ENCODE data around the gene RABL3. TPM values are rescaled to one million over a fixed set of nuclear protein-coding genes. Genes with fewer than 3 reads are reported as not detected.
A peak's percentile ranks its signal among the peaks of the same experiment; 100 is the strongest.

Gene RABL3
- total and polyA plus RNA-seq, 5 donors = 4.7 to 19.6 (median 14.3) TPM

GRCh38 chr3:120710369-120710768, 31.9 kb downstream of the RABL3 start:
- WGBS = 95% methylated on average over 1 of the region's 1 CpG
- Histone ChIP-seq H3K4me1 (ENCODE audit: control insufficient read depth, insufficient read depth, low read length) (no peaks in the 10 kb centered on the region), H3K27me3 (ENCODE audit: control insufficient read depth, insufficient read depth) (no peaks in the 10 kb centered on the region), H3K4me3 (ENCODE audit: low read length) (no peak overlapping the region), H3K9me3 (ENCODE audit: control insufficient read depth, low read length) (no peaks in the 10 kb centered on the region), H3K27ac (ENCODE audit: low read length) (no peak overlapping the region)
- intact Hi-C loops (cut with DNase I) = no loop called here
- ATAC-seq (no peak), DNase-seq (no peak)

GRCh38 chr3:120708408-120708807, 33.9 kb downstream of the RABL3 start:
- H3K9me3 ChIP-seq (ENCODE audit: control insufficient read depth, low read length) = no peaks in the 10 kb centered on the region
- H3K27me3 ChIP-seq (ENCODE audit: control insufficient read depth, insufficient read depth) = no peaks in the 10 kb centered on the region
- H3K4me3 ChIP-seq (ENCODE audit: low read length) = no peak overlapping the region
- DNase-seq = no peak
- no peaks in the 10 kb centered on the region for H3K4me1 ChIP-seq (ENCODE audit: control insufficient read depth, insufficient read depth, low read length)
- intact Hi-C loops (cut with DNase I) = no loop called here
- ATAC-seq = no peak
- H3K27ac ChIP-seq (ENCODE audit: low read length) = no peak overlapping the region

GRCh38 chr3:120706950-120707349, 35.4 kb downstream of the RABL3 start:
- Histone ChIP-seq H3K27ac (ENCODE audit: low read length) (no peak overlapping the region), H3K4me3 (ENCODE audit: low read length) (no peak overlapping the region), H3K27me3 (ENCODE audit: control insufficient read depth, insufficient read depth) (no peaks in the 10 kb centered on the region), H3K9me3 (ENCODE audit: control insufficient read depth, low read length) (no peaks in the 10 kb centered on the region), H3K4me1 (ENCODE audit: control insufficient read depth, insufficient read depth, low read length) (no peaks in the 10 kb centered on the region)
- DNase-seq (no peak), ATAC-seq (no peak)
- intact Hi-C loops (cut with DNase I) = no loop called here

GRCh38 chr3:120705884-120706582, 36.3 kb downstream of the RABL3 start:
- Histone ChIP-seq H3K4me3 (ENCODE audit: low read length) (no peak overlapping the region), H3K27ac (ENCODE audit: low read length) (no peak overlapping the region), H3K9me3 (ENCODE audit: control insufficient read depth, low read length) (no peaks in the 10 kb centered on the region), H3K27me3 (ENCODE audit: control insufficient read depth, insufficient read depth) (no peaks in the 10 kb centered on the region), H3K4me1 (ENCODE audit: control insufficient read depth, insufficient read depth, low read length) (no peaks in the 10 kb centered on the region)
- DNase-seq (no peak), ATAC-seq (no peak)
- WGBS = 89% methylated on average over 5 of the region's 5 CpGs
- intact Hi-C loops (cut with DNase I) = no loop called here

GRCh38 chr3:120699333-120699732, 43.0 kb downstream of the RABL3 start:
- Histone ChIP-seq H3K4me1 (ENCODE audit: control insufficient read depth, insufficient read depth, low read length) (no peaks in the 10 kb centered on the region), H3K27ac (ENCODE audit: low read length) (no peak overlapping the region), H3K4me3 (ENCODE audit: low read length) (no peak overlapping the region), H3K9me3 (ENCODE audit: control insufficient read depth, low read length) (no peaks in the 10 kb centered on the region), H3K27me3 (ENCODE audit: control insufficient read depth, insufficient read depth) (no peaks in the 10 kb centered on the region)
- ATAC-seq (no peak), DNase-seq (no peak)
- intact Hi-C loops (cut with DNase I) = no loop called here
- WGBS = 92% methylated on average over 3 of the region's 3 CpGs

- 91% methylated on average over 1 of the region's 1 CpG for WGBS
- no peak for DNase-seq
- ATAC-seq = no peak
- H3K9me3 ChIP-seq (ENCODE audit: control insufficient read depth, low read length) = no peaks in the 10 kb centered on the region
- H3K4me3 ChIP-seq (ENCODE audit: low read length) = no peak overlapping the region
- no peak overlapping the region for H3K27ac ChIP-seq (ENCODE audit: low read length)
- H3K4me1 ChIP-seq (ENCODE audit: control insufficient read depth, insufficient read depth, low read length) = no peaks in the 10 kb centered on the region
- intact Hi-C loops (cut with DNase I) = no loop called here
- no peaks in the 10 kb centered on the region for H3K27me3 ChIP-seq (ENCODE audit: control insufficient read depth, insufficient read depth)
Measured at GRCh38 chr3:120693439-120694171, 48.7 kb downstream of the RABL3 start.

- H3K27me3 ChIP-seq (ENCODE audit: control insufficient read depth, insufficient read depth) = no peaks in the 10 kb centered on the region
- ATAC-seq (no peak), DNase-seq (no peak)
- WGBS = 86% methylated on average over 3 of the region's 3 CpGs
- H3K4me3 ChIP-seq (ENCODE audit: low read length) = no peak overlapping the region
- H3K4me1 ChIP-seq (ENCODE audit: control insufficient read depth, insufficient read depth, low read length) = no peaks in the 10 kb centered on the region
- no peak overlapping the region for H3K27ac ChIP-seq (ENCODE audit: low read length)
- intact Hi-C loops (cut with DNase I) = no loop called here
- no peaks in the 10 kb centered on the region for H3K9me3 ChIP-seq (ENCODE audit: control insufficient read depth, low read length)
Measured at GRCh38 chr3:120689395-120689794, 52.9 kb downstream of the RABL3 start.

- no peak overlapping the region for H3K27ac ChIP-seq (ENCODE audit: low read length)
- no peaks in the 10 kb centered on the region for H3K4me1 ChIP-seq (ENCODE audit: control insufficient read depth, insufficient read depth, low read length)
- intact Hi-C loops (cut with DNase I) = no loop called here
- H3K4me3 ChIP-seq (ENCODE audit: low read length) = no peak overlapping the region
- DNase-seq = no peak
- H3K9me3 ChIP-seq (ENCODE audit: control insufficient read depth, low read length) = no peaks in the 10 kb centered on the region
- no peaks in the 10 kb centered on the region for H3K27me3 ChIP-seq (ENCODE audit: control insufficient read depth, insufficient read depth)
- ATAC-seq = no peak
Measured at GRCh38 chr3:120688121-120688520, 54.2 kb downstream of the RABL3 start.

- Histone ChIP-seq H3K4me1 (ENCODE audit: control insufficient read depth, insufficient read depth, low read length) (no peaks in the 10 kb centered on the region), H3K4me3 (ENCODE audit: low read length) (no peak overlapping the region), H3K27ac (ENCODE audit: low read length) (no peak overlapping the region), H3K9me3 (ENCODE audit: control insufficient read depth, low read length) (no peaks in the 10 kb centered on the region), H3K27me3 (ENCODE audit: control insufficient read depth, insufficient read depth) (no peaks in the 10 kb centered on the region)
- DNase-seq (no peak), ATAC-seq (no peak)
- intact Hi-C loops (cut with DNase I) = no loop called here
- WGBS = 98% methylated on average over 1 of the region's 1 CpG
Measured at GRCh38 chr3:120685411-120685810, 56.9 kb downstream of the RABL3 start.

- whole genome bisulfite sequencing = 60% methylated on average over 4 of the region's 4 CpGs
Measured at GRCh38 chr3:120684896-120685295, 57.4 kb downstream of the RABL3 start.

GRCh38 chr3:120683671-120684301, 58.5 kb downstream of the RABL3 start:
- Histone ChIP-seq H3K4me1 (ENCODE audit: control insufficient read depth, insufficient read depth, low read length) (no peaks in the 10 kb centered on the region), H3K27ac (ENCODE audit: low read length) (no peak overlapping the region), H3K27me3 (ENCODE audit: control insufficient read depth, insufficient read depth) (no peaks in the 10 kb centered on the region), H3K9me3 (ENCODE audit: control insufficient read depth, low read length) (no peaks in the 10 kb centered on the region), H3K4me3 (ENCODE audit: low read length) (no peak overlapping the region)
- 89% methylated on average over 3 of the region's 3 CpGs for WGBS
- no peak for DNase-seq
- no peak for ATAC-seq
- intact Hi-C loops (cut with DNase I) = no loop called here

More at GRCh38 chr3:120684896-120685295, 57.4 kb downstream of the RABL3 start:
- no peak for ATAC-seq
- Histone ChIP-seq H3K4me3 (ENCODE audit: low read length) (no peak overlapping the region), H3K4me1 (ENCODE audit: control insufficient read depth, insufficient read depth, low read length) (no peaks in the 10 kb centered on the region), H3K9me3 (ENCODE audit: control insufficient read depth, low read length) (no peaks in the 10 kb centered on the region), H3K27ac (ENCODE audit: low read length) (no peak overlapping the region), H3K27me3 (ENCODE audit: control insufficient read depth, insufficient read depth) (no peaks in the 10 kb centered on the region)
- intact Hi-C loops (cut with DNase I) = no loop called here
- peak in 1 of 3 donors; percentile 31 for DNase-seq
